PC-9 (cell line): ENCODE measurements around the gene EPHA2. TPM values are rescaled to one million over a fixed set of nuclear protein-coding genes. Genes with fewer than 3 reads are reported as not detected.

Experiments used
- BruUV-seq: library from RNA; stranded (reverse); fragments of 400-500 nt; replicated peaks from 2 replicates; lab custom pipeline; 2021; lab: Mats Ljungman, UMichigan
- CTCF ChIA-PET: fragments of 300-600 bp; sonication (Branson Sonifier 250); formaldehyde crosslinking; loops from one replicate; lab custom pipeline; 2022; ENCODE audit warnings: antibody characterized with exemption; lab: Charles Lee
- POLR2A ChIA-PET: fragments of 300-600 bp; sonication (Branson Sonifier 250); formaldehyde crosslinking; loops from one replicate; lab custom pipeline; 2022; ENCODE audit warnings: antibody characterized with exemption; ENCODE audit not compliant: unreplicated experiment; lab: Charles Lee
- DNase-seq, 2 experiments: peaks; one replicate each; pipeline versions ENCODE4 v3.0.0 to v3.0.0-alpha.2; 2015 to 2022; ENCODE audit warnings: mixed read lengths in 1 of 2
- H2AFZ ChIP-seq: fragments of 200-600 bp; sonication (generic); 2 replicates; pipeline ENCODE4 v1.8.1; 2017; ENCODE audit warnings: antibody characterized with exemption
- H3F3A ChIP-seq: fragments of 200-600 bp; sonication (generic); 2 replicates; pipeline ENCODE4 v1.8.1; 2017; ENCODE audit warnings: antibody characterized with exemption, mild to moderate bottlenecking, low read depth; ENCODE audit not compliant: insufficient read depth
- H3K27ac ChIP-seq: fragments of 200-600 bp; sonication (generic); 2 replicates; pipeline ENCODE4 v1.6.1; 2016; ENCODE audit warnings: mixed run types
- H3K27me3 ChIP-seq: fragments of 200-600 bp; sonication (generic); 2 replicates; pipeline ENCODE4 v1.6.1; 2016; ENCODE audit warnings: low read depth, mixed run types; ENCODE audit not compliant: insufficient read depth
- H3K36me3 ChIP-seq: fragments of 200-600 bp; sonication (generic); 2 replicates; pipeline ENCODE4 v1.6.1; 2016; ENCODE audit warnings: low read depth, mixed run types
- H3K4me1 ChIP-seq: fragments of 200-600 bp; sonication (generic); replicated peaks from 2 replicates; pipeline ENCODE4 v1.6.1; 2016; ENCODE audit warnings: mixed run types; ENCODE audit not compliant: insufficient read depth
- H3K4me2 ChIP-seq: fragments of 200-600 bp; sonication (generic); 2 replicates; pipeline ENCODE4 v1.6.1; 2017; ENCODE audit warnings: mixed run types
- H3K4me3 ChIP-seq: fragments of 200-600 bp; sonication (generic); 2 replicates; pipeline ENCODE4 v1.6.1; 2016; ENCODE audit warnings: mixed run types
- H3K79me2 ChIP-seq: fragments of 200-600 bp; sonication (generic); 2 replicates; pipeline ENCODE4 v1.6.1; 2017; ENCODE audit warnings: low read depth, mixed run types
- H3K9me2 ChIP-seq: fragments of 200-600 bp; sonication (generic); 2 replicates; pipeline ENCODE4 v1.8.1; 2017; ENCODE audit warnings: mild to moderate bottlenecking; ENCODE audit not compliant: insufficient read depth
- H3K9me3 ChIP-seq: fragments of 200-600 bp; sonication (generic); 2 replicates; pipeline ENCODE4 v1.8.1; 2016; ENCODE audit warnings: low read depth; ENCODE audit not compliant: insufficient read depth
- H4K20me1 ChIP-seq: fragments of 200-600 bp; sonication (generic); 2 replicates; pipeline ENCODE4 v1.8.1; 2017; ENCODE audit not compliant: insufficient read depth
- EZH2 ChIP-seq: fragments of 200-600 bp; sonication (generic); IDR thresholded peaks from 2 replicates; pipeline ENCODE4 v1.8.0; 2017; ENCODE audit warnings: antibody characterized with exemption, low read depth
- intact Hi-C: fragments of 100-400 bp; cut with micrococcal nuclease; formaldehyde crosslinking; loops from one replicate; pipeline ENCODE4 v1.10.0; 2022; ENCODE audit not compliant: unreplicated experiment
- total RNA-seq: library from RNA; stranded (reverse); gene quantifications from 2 replicates; pipeline ENCODE4 v1.2.3, GENCODE V29; 2021
- TF ChIP-seq, protein P1 (sequence below): fragments of 200-600 bp; sonication (generic); conservative IDR thresholded peaks from 2 replicates; pipeline ENCODE4 v1.6.1; 2017; ENCODE audit warnings: mixed run types, antibody characterized with exemption, mild to moderate bottlenecking, moderate library complexity

The EPHA2 gene
- total RNA-seq, 1 experiment from 2014 or later, result 48.3 TPM

DNA sequence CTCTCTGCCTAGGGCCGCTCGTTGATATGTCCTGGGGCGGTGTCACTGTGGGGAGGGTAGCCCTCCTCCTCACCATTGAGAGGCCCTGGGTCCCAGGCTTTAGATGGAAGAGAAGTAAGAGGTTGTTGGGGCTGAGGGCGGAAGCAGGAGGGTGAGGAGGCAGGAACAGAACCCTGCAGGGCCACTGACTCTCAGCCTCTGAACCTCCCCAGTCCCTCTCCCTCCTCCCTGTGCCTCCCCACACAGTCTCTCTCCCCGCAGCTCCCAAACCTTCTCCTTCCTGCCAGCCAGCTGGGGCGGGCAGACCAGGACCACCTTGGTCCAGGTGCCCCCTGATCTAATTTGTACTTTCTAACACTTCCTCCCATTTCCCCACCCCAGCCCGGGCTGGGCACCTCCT, 68.1 kb downstream of the EPHA2 start:
- H3K4me3 ChIP-seq, result peak overlapping the region; percentile 45; the same call in 1 of the 2 replicates
- peak overlapping the region; percentile 64; the same call in 1 of the 2 replicates for H2AFZ ChIP-seq
- no peak for TF ChIP-seq EZH2
- TF ChIP-seq, protein P1, sequence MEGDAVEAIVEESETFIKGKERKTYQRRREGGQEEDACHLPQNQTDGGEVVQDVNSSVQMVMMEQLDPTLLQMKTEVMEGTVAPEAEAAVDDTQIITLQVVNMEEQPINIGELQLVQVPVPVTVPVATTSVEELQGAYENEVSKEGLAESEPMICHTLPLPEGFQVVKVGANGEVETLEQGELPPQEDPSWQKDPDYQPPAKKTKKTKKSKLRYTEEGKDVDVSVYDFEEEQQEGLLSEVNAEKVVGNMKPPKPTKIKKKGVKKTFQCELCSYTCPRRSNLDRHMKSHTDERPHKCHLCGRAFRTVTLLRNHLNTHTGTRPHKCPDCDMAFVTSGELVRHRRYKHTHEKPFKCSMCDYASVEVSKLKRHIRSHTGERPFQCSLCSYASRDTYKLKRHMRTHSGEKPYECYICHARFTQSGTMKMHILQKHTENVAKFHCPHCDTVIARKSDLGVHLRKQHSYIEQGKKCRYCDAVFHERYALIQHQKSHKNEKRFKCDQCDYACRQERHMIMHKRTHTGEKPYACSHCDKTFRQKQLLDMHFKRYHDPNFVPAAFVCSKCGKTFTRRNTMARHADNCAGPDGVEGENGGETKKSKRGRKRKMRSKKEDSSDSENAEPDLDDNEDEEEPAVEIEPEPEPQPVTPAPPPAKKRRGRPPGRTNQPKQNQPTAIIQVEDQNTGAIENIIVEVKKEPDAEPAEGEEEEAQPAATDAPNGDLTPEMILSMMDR, result no peak
- DNase-seq, result no peak
- intact Hi-C loops, result loop anchor here (1.0 to 2.0 kb wide), 2 partner anchors 33 to 56 kb away; no protein-coding TSS in a partner anchor
- H3F3A ChIP-seq, result peaks cover 30% of the 10 kb centered on the region
- BruUV-seq, result no TSS peak
- H4K20me1 ChIP-seq, result no peaks in the 10 kb centered on the region
- H3K27me3 ChIP-seq, result no peaks in the 10 kb centered on the region
- peaks cover 84% of the 10 kb centered on the region for H3K4me1 ChIP-seq
- peak overlapping the region; percentile 81 for H3K4me2 ChIP-seq
- ChIA-PET POLR2A (no interaction called here), CTCF (no interaction called here)
- no peaks in the 10 kb centered on the region for H3K9me2 ChIP-seq
- peak overlapping the region; percentile 95 for H3K27ac ChIP-seq
- H3K79me2 ChIP-seq, result no peaks in the 10 kb centered on the region
- no peaks in the 10 kb centered on the region for H3K9me3 ChIP-seq
- H3K36me3 ChIP-seq, result no peaks in the 10 kb centered on the region

DNA sequence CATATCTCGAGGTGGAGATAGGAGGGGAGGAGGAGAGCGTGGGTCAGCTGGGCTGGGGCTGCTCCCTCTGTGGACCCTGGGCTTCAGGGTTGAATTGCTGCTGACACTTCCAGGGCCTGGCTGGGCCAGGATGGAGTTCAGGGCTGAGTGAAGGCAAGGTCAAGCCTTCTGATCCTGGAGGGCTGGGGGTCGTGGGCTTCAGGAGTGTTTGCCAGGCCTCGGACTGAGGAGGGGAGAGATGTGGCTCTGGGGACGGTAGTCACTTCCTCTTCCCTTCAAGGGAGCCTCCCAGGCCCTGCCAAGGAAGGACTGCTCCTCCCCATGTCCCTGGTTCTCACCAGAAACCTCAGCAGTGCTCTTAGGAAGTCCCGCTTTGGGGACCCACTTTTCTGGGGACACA, 70.3 kb downstream of the EPHA2 start:
- Histone ChIP-seq H3K4me3 (no peak overlapping the region), H3K27me3 (no peaks in the 10 kb centered on the region), H3K79me2 (no peaks in the 10 kb centered on the region), H3K9me3 (no peaks in the 10 kb centered on the region), H3K4me2 (no peak overlapping the region), H3F3A (peaks cover 30% of the 10 kb centered on the region), H3K27ac (no peak overlapping the region), H4K20me1 (no peaks in the 10 kb centered on the region), H3K4me1 (peaks cover 77% of the 10 kb centered on the region), H3K9me2 (no peaks in the 10 kb centered on the region), H2AFZ (no peak overlapping the region), H3K36me3 (no peaks in the 10 kb centered on the region)
- no peak for TF ChIP-seq EZH2
- TF ChIP-seq, protein P1, result no peak
- intact Hi-C loops, result no loop called here
- BruUV-seq, result no TSS peak
- no peak for DNase-seq
- ChIA-PET CTCF (no interaction called here), POLR2A (interaction anchor here (0.6 kb wide), 1 partner anchor 66 kb away, joined by 4 read pairs; no protein-coding TSS in a partner anchor)

DNA sequence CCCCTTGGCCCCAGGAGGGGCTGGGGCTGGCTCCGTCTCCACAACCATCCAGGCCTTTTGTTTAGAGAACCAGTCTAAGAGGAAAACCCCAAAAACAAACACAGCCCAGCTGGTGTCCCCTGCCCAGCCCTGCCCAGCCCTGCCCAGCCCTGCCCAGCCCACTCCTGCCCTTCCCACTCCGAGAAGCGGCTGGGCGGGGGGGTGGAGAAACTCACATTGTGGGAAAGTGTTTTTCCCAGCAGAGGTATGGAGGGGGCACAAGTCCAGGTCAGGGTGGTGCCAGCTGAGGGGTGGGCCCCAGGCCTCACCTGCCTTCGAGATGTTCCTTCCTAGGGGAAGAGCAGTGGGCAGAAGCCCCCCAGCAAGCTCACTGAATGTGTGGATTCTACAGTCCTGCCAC, 72.4 kb downstream of the EPHA2 start:
- Histone ChIP-seq H3K4me3 (no peak overlapping the region), H3K4me2 (no peak overlapping the region; the same call in 1 of the 2 replicates), H4K20me1 (no peaks in the 10 kb centered on the region), H3K27ac (no peak overlapping the region), H2AFZ (no peak overlapping the region), H3K9me2 (no peaks in the 10 kb centered on the region), H3K27me3 (no peaks in the 10 kb centered on the region), H3K9me3 (no peaks in the 10 kb centered on the region), H3F3A (peaks cover 30% of the 10 kb centered on the region), H3K4me1 (peaks cover 71% of the 10 kb centered on the region), H3K36me3 (no peaks in the 10 kb centered on the region), H3K79me2 (no peaks in the 10 kb centered on the region)
- POLR2A ChIA-PET, result interaction anchor here (0.6 kb wide), 1 partner anchor 466 kb away, joined by 3 read pairs; no protein-coding TSS in a partner anchor
- intact Hi-C loops, result no loop called here
- CTCF ChIA-PET, result interaction anchor here (0.5 to 1.0 kb wide), 3 partner anchors 69 to 233 kb away, joined by 3 to 8 read pairs (median 4); no protein-coding TSS in a partner anchor
- no peak for DNase-seq
- no TSS peak for BruUV-seq
- TF ChIP-seq, protein P1, result no peak
- no peak for TF ChIP-seq EZH2
